HG02642 (cell line): ENCODE measurements around the gene CTBP1.

Source experiments
- ATAC-seq: cut with Tn5 transposase; IDR thresholded peaks from one replicate; pipeline ENCODE4 v1.9.1; 2021; ENCODE audit warnings: mild to moderate bottlenecking; ENCODE audit not compliant: unreplicated experiment, poor library complexity

CTBP1 gene

GRCh38 chr4:1167244-1167949, 81.5 kb downstream of the CTBP1 start:
- ATAC-seq = peak; percentile 80

DNA sequence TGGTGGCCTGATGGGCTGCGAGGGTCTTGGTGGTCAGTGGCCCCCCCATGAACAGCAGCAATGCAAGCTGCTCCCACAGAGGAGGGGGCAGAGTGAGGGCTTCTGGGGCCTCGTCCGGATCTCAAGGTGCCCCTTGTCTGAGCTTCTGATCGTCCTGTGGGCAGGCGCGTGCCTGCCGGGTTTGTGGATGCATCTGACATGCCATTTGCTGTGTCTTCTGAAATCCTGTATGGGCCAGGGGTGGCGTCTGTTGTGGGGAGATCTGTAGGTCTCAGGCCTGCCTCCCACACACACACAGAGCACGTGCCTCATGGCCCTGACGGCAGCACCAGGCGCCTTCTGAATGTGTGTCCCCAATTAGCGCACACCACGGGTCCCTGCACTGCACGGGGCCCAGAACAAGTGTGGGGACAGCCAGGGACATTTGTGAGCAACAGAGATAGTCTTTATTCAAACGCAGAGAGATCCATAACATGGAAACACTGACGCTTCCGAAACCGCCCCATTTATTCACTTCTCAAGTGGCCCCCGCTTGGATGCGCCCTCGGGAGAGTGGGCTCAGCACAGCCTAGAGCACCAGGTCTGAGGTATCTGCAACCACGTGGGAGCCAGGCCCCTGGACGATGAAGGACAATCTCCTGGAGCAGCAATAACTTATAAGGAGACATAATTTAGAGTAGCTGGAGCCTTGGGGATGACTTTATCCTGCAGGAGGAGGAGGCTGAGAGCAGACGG, 82.3 kb downstream of the CTBP1 start:
- peak; percentile 1 for ATAC-seq

- ATAC-seq = no peak
Observed at GRCh38 chr4:1164956-1165545, 83.9 kb downstream of the CTBP1 start.

DNA sequence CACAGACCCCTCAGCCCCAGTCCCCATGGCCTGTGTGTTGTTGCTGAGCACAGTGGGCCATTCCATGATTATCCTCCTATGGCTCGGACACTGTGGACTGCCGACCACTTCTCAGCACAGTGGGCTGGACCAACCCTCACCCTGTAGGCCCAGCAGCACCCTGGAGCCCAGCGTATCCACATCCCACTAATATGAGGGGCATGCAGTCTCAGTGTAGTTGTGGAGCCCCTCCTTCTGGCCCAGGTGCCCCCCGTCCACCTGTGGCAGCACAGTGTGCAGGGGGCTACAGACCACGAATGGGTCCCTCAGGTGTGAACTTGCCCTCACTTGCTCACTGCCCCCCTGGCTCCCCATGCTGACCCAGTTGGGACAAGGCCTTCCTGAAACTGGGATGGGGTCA, 84.5 kb downstream of the CTBP1 start:
- ATAC-seq = no peak

GRCh38 chr4:1164040-1164439, 84.9 kb downstream of the CTBP1 start:
- no peak for ATAC-seq
